Measurements from ENCODE around the gene PRKCE. TPM values are rescaled to one million over a fixed set of nuclear protein-coding genes. Genes with fewer than 3 reads are reported as not detected.
"Not testable (repeated sequence)": the region's sequence is repeated elsewhere in the genome, so short reads cannot be mapped to it uniquely, and the experiment has no call there.

Gene PRKCE
- total and polyA plus RNA-seq, 4 donors = 2.5 to 38.6 (median 5.8) TPM

- Histone ChIP-seq H3K4me1 (ENCODE audit: control insufficient read depth in 4 of 4, insufficient read depth in 4 of 4, low read length in 3 of 4) (no peaks in the 10 kb centered on the region), H3K4me3 (ENCODE audit: low read depth in 1 of 3, low read length in 3 of 3) (no peak overlapping the region), H3K9me3 (ENCODE audit: control insufficient read depth in 4 of 4, low read length in 3 of 4) (no peaks in the 10 kb centered on the region), H3K27ac (ENCODE audit: low read depth in 1 of 2, low read length in 2 of 2) (no peak overlapping the region), H3K36me3 (ENCODE audit: control insufficient read depth in 4 of 4, insufficient read depth in 3 of 4, low read depth in 1 of 4, low read length in 3 of 4) (no peaks in the 10 kb centered on the region), H3K9ac (ENCODE audit: low read depth in 1 of 2, low read length in 2 of 2) (no peak overlapping the region), H3K27me3 (ENCODE audit: control insufficient read depth in 4 of 4, insufficient read depth in 4 of 4, low read length in 3 of 4) (no peaks in the 10 kb centered on the region)
- WGBS = 69% methylated on average over 1 of the region's 1 CpG
- DNase-seq (ENCODE audit: low spot score) = no peak
- no peak for TF ChIP-seq NR2F2 (IDR thresholded peaks at IDR 0.05)
- TF ChIP-seq ZBTB33 (IDR thresholded peaks at IDR 0.05) = no peak
- no peak for TF ChIP-seq EGR1 (IDR thresholded peaks at IDR 0.05; ENCODE audit: low read depth in 2 of 2)
- TF ChIP-seq MAX (IDR thresholded peaks at IDR 0.05) = no peak
- no peak for TF ChIP-seq ATF3 (IDR thresholded peaks at IDR 0.05)
- no peak for TF ChIP-seq HNF4A (conservative IDR thresholded peaks at IDR 0.05)
- no peak for TF ChIP-seq RXRA (IDR thresholded peaks at IDR 0.05)
Observed at GRCh38 chr2:46202453-46202852, 551.0 kb downstream of the PRKCE start.

GRCh38 chr2:46202987-46203386, 551.5 kb downstream of the PRKCE start:
- WGBS = 93% methylated on average over 5 of the region's 5 CpGs
- DNase-seq (ENCODE audit: low spot score) = no peak
- H3K27me3 ChIP-seq (ENCODE audit: control insufficient read depth in 4 of 4, insufficient read depth in 4 of 4, low read length in 3 of 4) = no peaks in the 10 kb centered on the region
- TF ChIP-seq JUND (IDR thresholded peaks at IDR 0.05) = no peak
- TF ChIP-seq HNF4G (IDR thresholded peaks at IDR 0.05) = no peak
- TF ChIP-seq, protein P1, sequence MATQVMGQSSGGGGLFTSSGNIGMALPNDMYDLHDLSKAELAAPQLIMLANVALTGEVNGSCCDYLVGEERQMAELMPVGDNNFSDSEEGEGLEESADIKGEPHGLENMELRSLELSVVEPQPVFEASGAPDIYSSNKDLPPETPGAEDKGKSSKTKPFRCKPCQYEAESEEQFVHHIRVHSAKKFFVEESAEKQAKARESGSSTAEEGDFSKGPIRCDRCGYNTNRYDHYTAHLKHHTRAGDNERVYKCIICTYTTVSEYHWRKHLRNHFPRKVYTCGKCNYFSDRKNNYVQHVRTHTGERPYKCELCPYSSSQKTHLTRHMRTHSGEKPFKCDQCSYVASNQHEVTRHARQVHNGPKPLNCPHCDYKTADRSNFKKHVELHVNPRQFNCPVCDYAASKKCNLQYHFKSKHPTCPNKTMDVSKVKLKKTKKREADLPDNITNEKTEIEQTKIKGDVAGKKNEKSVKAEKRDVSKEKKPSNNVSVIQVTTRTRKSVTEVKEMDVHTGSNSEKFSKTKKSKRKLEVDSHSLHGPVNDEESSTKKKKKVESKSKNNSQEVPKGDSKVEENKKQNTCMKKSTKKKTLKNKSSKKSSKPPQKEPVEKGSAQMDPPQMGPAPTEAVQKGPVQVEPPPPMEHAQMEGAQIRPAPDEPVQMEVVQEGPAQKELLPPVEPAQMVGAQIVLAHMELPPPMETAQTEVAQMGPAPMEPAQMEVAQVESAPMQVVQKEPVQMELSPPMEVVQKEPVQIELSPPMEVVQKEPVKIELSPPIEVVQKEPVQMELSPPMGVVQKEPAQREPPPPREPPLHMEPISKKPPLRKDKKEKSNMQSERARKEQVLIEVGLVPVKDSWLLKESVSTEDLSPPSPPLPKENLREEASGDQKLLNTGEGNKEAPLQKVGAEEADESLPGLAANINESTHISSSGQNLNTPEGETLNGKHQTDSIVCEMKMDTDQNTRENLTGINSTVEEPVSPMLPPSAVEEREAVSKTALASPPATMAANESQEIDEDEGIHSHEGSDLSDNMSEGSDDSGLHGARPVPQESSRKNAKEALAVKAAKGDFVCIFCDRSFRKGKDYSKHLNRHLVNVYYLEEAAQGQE (IDR thresholded peaks at IDR 0.05) = no peak
- TF ChIP-seq FOXA1 (IDR thresholded peaks at IDR 0.05) = no peak
- TF ChIP-seq FOXA2 (IDR thresholded peaks at IDR 0.05) = no peak
- TF ChIP-seq YY1 (IDR thresholded peaks at IDR 0.05) = no peak
- no peak for TF ChIP-seq GABPA (IDR thresholded peaks at IDR 0.05 in 1 of 2, conservative IDR thresholded peaks at IDR 0.05 in 1 of 2)
- TF ChIP-seq, protein P2, sequence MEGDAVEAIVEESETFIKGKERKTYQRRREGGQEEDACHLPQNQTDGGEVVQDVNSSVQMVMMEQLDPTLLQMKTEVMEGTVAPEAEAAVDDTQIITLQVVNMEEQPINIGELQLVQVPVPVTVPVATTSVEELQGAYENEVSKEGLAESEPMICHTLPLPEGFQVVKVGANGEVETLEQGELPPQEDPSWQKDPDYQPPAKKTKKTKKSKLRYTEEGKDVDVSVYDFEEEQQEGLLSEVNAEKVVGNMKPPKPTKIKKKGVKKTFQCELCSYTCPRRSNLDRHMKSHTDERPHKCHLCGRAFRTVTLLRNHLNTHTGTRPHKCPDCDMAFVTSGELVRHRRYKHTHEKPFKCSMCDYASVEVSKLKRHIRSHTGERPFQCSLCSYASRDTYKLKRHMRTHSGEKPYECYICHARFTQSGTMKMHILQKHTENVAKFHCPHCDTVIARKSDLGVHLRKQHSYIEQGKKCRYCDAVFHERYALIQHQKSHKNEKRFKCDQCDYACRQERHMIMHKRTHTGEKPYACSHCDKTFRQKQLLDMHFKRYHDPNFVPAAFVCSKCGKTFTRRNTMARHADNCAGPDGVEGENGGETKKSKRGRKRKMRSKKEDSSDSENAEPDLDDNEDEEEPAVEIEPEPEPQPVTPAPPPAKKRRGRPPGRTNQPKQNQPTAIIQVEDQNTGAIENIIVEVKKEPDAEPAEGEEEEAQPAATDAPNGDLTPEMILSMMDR (IDR thresholded peaks at IDR 0.05; ENCODE audit: low read depth, low read length, missing input control) = no peak
- no peak for TF ChIP-seq RAD21 (IDR thresholded peaks at IDR 0.05)
- TF ChIP-seq MAX (IDR thresholded peaks at IDR 0.05) = no peak
- no peak for TF ChIP-seq RXRA (IDR thresholded peaks at IDR 0.05)
- no peak for TF ChIP-seq SP1 (IDR thresholded peaks at IDR 0.05)
- TF ChIP-seq EGR1 (IDR thresholded peaks at IDR 0.05; ENCODE audit: low read depth in 2 of 2) = no peak
- no peak for TF ChIP-seq TAF1 (conservative IDR thresholded peaks at IDR 0.05)
- TF ChIP-seq HNF4A (conservative IDR thresholded peaks at IDR 0.05) = no peak
- TF ChIP-seq NR2F2 (IDR thresholded peaks at IDR 0.05) = no peak
- no peak for TF ChIP-seq ATF3 (IDR thresholded peaks at IDR 0.05)
- no peak overlapping the region for H3K27ac ChIP-seq (ENCODE audit: low read depth in 1 of 2, low read length in 2 of 2)
- no peak overlapping the region for H3K4me3 ChIP-seq (ENCODE audit: low read depth in 1 of 3, low read length in 3 of 3)
- no peaks in the 10 kb centered on the region for H3K9me3 ChIP-seq (ENCODE audit: control insufficient read depth in 4 of 4, low read length in 3 of 4)
- no peaks in the 10 kb centered on the region for H3K4me1 ChIP-seq (ENCODE audit: control insufficient read depth in 4 of 4, insufficient read depth in 4 of 4, low read length in 3 of 4)
- no peaks in the 10 kb centered on the region for H3K36me3 ChIP-seq (ENCODE audit: control insufficient read depth in 4 of 4, insufficient read depth in 3 of 4, low read depth in 1 of 4, low read length in 3 of 4)
- H3K9ac ChIP-seq (ENCODE audit: low read depth in 1 of 2, low read length in 2 of 2) = no peak overlapping the region

DNA sequence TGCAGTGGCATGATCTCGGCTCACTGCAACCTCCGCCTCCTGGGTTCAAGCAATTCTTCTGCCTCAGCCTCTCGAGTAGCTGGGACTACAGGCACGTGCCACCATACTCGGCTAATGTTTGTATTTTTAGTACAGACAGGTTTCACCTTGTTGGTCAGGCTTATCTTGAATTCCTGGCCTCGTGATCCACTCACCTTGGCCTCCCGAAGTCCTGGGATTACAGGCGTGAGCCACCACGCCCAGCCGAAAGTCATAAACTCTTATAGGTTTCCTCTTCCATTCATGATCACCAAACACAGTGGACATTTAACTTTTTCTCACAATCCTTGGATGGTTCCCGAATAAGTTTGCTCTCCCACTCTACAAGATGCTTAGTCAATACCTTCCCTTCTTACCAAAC, 552.2 kb downstream of the PRKCE start:
- not testable (repeated sequence) for H3K9me3 ChIP-seq (ENCODE audit: control insufficient read depth in 4 of 4, low read length in 3 of 4); DNase-seq (ENCODE audit: low spot score); H3K9ac ChIP-seq (ENCODE audit: low read depth in 1 of 2, low read length in 2 of 2); H3K36me3 ChIP-seq (ENCODE audit: control insufficient read depth in 4 of 4, insufficient read depth in 3 of 4, low read depth in 1 of 4, low read length in 3 of 4); H3K27ac ChIP-seq (ENCODE audit: low read depth in 1 of 2, low read length in 2 of 2); H3K4me3 ChIP-seq (ENCODE audit: low read depth in 1 of 3, low read length in 3 of 3); H3K4me1 ChIP-seq (ENCODE audit: control insufficient read depth in 4 of 4, insufficient read depth in 4 of 4, low read length in 3 of 4); H3K27me3 ChIP-seq (ENCODE audit: control insufficient read depth in 4 of 4, insufficient read depth in 4 of 4, low read length in 3 of 4)
- WGBS = 88% methylated on average over 11 of the region's 11 CpGs

Data from liver (tissue), 9 donors.